GM23248 (cell line): ENCODE results near the gene KRT73. TPM values are rescaled to one million over a fixed set of nuclear protein-coding genes. Genes with fewer than 3 reads are reported as not detected.

ENCODE experiments used
- DNase-seq: peaks from one replicate; pipeline ENCODE4 v3.0.0-alpha.2; 2015
- H2AFZ ChIP-seq: fragments of 200-600 bp; sonication (generic); 2 replicates; pipeline ENCODE4 v1.6.1; 2016; ENCODE audit warnings: antibody characterized with exemption
- H3F3A ChIP-seq: fragments of 200-600 bp; sonication (generic); 2 replicates; pipeline ENCODE4 v1.6.1; 2016; ENCODE audit warnings: mild to moderate bottlenecking, antibody characterized with exemption, mixed run types; ENCODE audit not compliant: insufficient read depth
- H3K27ac ChIP-seq: fragments of 200-600 bp; sonication (generic); 2 replicates; pipeline ENCODE4 v1.5.1; 2016; ENCODE audit warnings: mild to moderate bottlenecking
- H3K27me3 ChIP-seq: fragments of 200-600 bp; sonication (generic); replicated peaks from 2 replicates; pipeline ENCODE4 v1.6.1; 2016; ENCODE audit warnings: mild to moderate bottlenecking; ENCODE audit not compliant: insufficient read depth
- H3K36me3 ChIP-seq: fragments of 200-600 bp; sonication (generic); 2 replicates; pipeline ENCODE4 v1.6.1; 2016; ENCODE audit warnings: low read depth, mild to moderate bottlenecking
- H3K4me1 ChIP-seq: fragments of 200-600 bp; sonication (generic); 2 replicates; pipeline ENCODE4 v1.6.1; 2016; ENCODE audit warnings: mild to moderate bottlenecking; ENCODE audit not compliant: insufficient read depth
- H3K4me2 ChIP-seq: fragments of 200-600 bp; sonication (generic); one replicate; pipeline ENCODE4 v1.6.1; 2016; ENCODE audit warnings: mild to moderate bottlenecking; ENCODE audit not compliant: unreplicated experiment
- H3K4me3 ChIP-seq: fragments of 200-600 bp; sonication (generic); 2 replicates; pipeline ENCODE4 v1.5.1; 2016; ENCODE audit warnings: mild to moderate bottlenecking
- H3K79me2 ChIP-seq: fragments of 200-600 bp; sonication (generic); 2 replicates; pipeline ENCODE4 v1.6.1; 2016; ENCODE audit warnings: mild to moderate bottlenecking; ENCODE audit not compliant: insufficient read depth
- H3K9ac ChIP-seq: fragments of 200-600 bp; sonication (generic); 2 replicates; pipeline ENCODE4 v1.6.1; 2016; ENCODE audit warnings: mild to moderate bottlenecking
- H3K9me2 ChIP-seq: fragments of 200-600 bp; sonication (generic); 2 replicates; pipeline ENCODE4 v1.6.1; 2016; ENCODE audit warnings: mixed run types, mild to moderate bottlenecking, moderate library complexity; ENCODE audit not compliant: insufficient read depth
- H3K9me3 ChIP-seq: fragments of 200-600 bp; sonication (generic); one replicate; pipeline ENCODE4 v1.6.1; 2017; ENCODE audit warnings: low read depth
- H4K20me1 ChIP-seq: fragments of 200-600 bp; sonication (generic); 2 replicates; pipeline ENCODE4 v1.6.0; 2016; ENCODE audit not compliant: insufficient read depth
- EZH2 ChIP-seq: fragments of 200-600 bp; sonication (generic); IDR thresholded peaks from 2 replicates; pipeline ENCODE4 v1.6.1; 2018; ENCODE audit warnings: antibody characterized with exemption, mild to moderate bottlenecking; ENCODE audit not compliant: insufficient read depth, poor library complexity, severe bottlenecking
- EZH2phosphoT487 ChIP-seq: fragments of 200-600 bp; sonication (generic); IDR thresholded peaks from 2 replicates; pipeline ENCODE4 v1.6.1; 2018; ENCODE audit warnings: antibody characterized with exemption, moderate library complexity, mild to moderate bottlenecking, low read depth; ENCODE audit not compliant: insufficient read depth
- WGBS, 2 experiments: methylation state at CpG; one replicate each; pipeline ENCODE4 v1.1.6; 2015 to 2017; ENCODE audit warnings: low lambda C conversion rate in 2 of 2, low coverage in 1 of 2; ENCODE audit errors: missing lambda C conversion rate in 2 of 2; 5-methylcytosine and 5-hydroxymethylcytosine counted together
- in situ Hi-C: fragments of 300-500 bp; cut with MboI; formaldehyde crosslinking; loops from 2 replicates; pipeline ENCODE4 v1.15.0; 2020
- polyA plus RNA-seq: library from polyadenylated mRNA; unstranded; fragments of >200 nt; fragmentation: Nextera tagmentation; extraction: Ambion mirVana; gene quantifications from 2 replicates; pipeline ENCODE4 v1.2.1, GENCODE V29; 2016
- total RNA-seq: library from RNA; depleted of rRNA; stranded (reverse); fragments of >200 nt; shearing (Covaris generic); gene quantifications from 2 replicates; pipeline ENCODE4 v1.2.3, GENCODE V29; 2014

The KRT73 gene
- total and polyA plus RNA-seq, 2 experiments from 2014 or later, result not detected

DNA sequence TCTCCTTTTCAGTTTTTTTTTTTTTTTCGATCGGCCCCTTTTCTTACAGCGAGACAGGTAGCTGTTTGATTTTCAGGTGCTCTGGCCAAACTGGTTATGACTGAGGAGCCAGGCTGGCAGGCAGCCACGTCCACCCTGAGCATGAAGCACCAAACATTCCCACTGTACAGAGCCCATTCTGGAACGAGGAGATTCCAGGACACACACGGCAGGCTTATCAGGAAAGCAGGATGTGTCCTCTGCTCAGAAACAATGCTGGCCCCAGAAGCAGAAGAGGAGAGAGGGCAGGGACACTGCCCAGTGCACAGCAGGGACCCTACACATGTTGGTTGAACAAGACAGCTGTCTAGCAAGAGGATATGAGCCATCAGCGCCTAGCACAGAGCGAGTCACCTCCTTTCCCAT lies 37.4 kb upstream of the KRT73 start:
- 42 to 52% methylated on average over 8 of the region's 8 CpGs for WGBS, 2 experiments
- TF ChIP-seq EZH2phosphoT487 (no peak), EZH2 (no peak)
- Histone ChIP-seq H3K4me1 (no peaks in the 10 kb centered on the region), H3F3A (no peaks in the 10 kb centered on the region), H3K9ac (no peak overlapping the region), H3K27me3 (peaks cover 60% of the 10 kb centered on the region), H3K4me3 (no peak overlapping the region), H3K79me2 (no peaks in the 10 kb centered on the region), H3K36me3 (no peaks in the 10 kb centered on the region), H3K27ac (no peak overlapping the region), H3K4me2 (no peak overlapping the region), H2AFZ (no peak overlapping the region), H4K20me1 (no peaks in the 10 kb centered on the region), H3K9me3 (no peaks in the 10 kb centered on the region), H3K9me2 (no peaks in the 10 kb centered on the region)
- DNase-seq, result no peak
- in situ Hi-C loops, result no loop called here

DNA sequence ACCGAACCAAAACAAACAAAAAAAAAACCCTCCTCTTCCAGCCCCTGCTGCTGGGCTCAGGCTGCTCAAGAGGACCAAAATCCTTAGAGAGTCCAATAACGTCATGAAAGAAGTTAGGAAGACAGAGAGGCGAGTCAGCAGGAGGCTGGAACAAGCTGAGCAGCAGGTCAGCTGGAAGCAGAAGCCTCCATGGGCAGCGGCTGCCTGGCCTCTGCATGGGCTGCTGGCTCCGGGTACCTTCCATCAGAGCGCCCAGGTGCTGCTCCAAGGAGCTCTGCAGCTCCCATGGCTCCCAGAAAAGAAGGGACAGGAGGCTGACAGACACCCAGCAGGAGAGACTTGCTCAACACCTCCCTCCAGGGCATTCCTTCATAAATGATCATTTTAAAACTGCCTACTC lies 36.9 kb upstream of the KRT73 start:
- peaks cover 58% of the 10 kb centered on the region for H3K27me3 ChIP-seq

DNA sequence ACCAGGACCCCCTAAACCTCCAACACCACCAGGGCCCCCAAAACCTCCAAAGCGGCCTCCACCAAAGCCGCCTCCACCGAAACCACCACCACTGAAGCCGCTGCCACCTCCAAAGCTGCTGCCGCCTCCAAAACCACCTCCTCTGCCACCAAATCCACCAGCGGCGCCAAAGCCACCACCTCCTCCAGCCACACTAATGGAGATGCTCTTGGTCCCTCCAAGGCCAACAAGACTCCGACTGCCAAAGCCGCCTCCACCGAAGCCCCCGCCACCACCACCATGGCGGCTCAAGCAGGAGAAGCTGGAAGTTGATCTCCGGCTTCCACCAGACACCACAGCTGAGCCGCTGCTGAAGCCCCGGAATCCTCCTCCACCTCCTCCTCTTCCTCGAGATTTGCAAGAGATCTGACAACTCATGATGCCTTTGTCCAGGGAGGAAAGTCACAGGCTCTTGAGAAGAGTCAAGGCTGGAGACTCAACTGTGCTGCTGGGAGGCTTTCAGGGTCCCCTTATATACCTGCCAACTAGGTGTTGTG lies 33.4 kb upstream of the KRT73 start, which contains the start of gene KRT2:
TSS of gene KRT2 (minus strand) at position 486 of the 536 bp plus-strand sequence. CDS start at position 417, 69 bp downstream.
- H3K4me3 ChIP-seq, result no peak within 1 kb of the TSS; the same call in 1 of the 2 replicates
- H3K79me2 ChIP-seq, result no peaks in the 10 kb centered on the region
- H3F3A ChIP-seq, result no peaks in the 10 kb centered on the region
- no peak within 1 kb of the TSS for H3K4me2 ChIP-seq
- 76 to 83% methylated on average over 13 to 16 of the region's 16 CpGs for WGBS, 2 experiments
- in situ Hi-C loops, result no loop called here
- no peaks in the 10 kb centered on the region for H3K4me1 ChIP-seq
- TF ChIP-seq EZH2 (no peak), EZH2phosphoT487 (no peak)
- H3K9me2 ChIP-seq, result no peaks in the 10 kb centered on the region
- peaks cover 45% of the 10 kb centered on the region for H3K27me3 ChIP-seq
- no peaks in the 10 kb centered on the region for H4K20me1 ChIP-seq
- no peak within 1 kb of the TSS for H2AFZ ChIP-seq
- H3K36me3 ChIP-seq, result no peaks in the 10 kb centered on the region
- H3K27ac ChIP-seq, result no peak within 1 kb of the TSS
- no peaks in the 10 kb centered on the region for H3K9me3 ChIP-seq
- H3K9ac ChIP-seq, result no peak within 1 kb of the TSS
- no peak for DNase-seq

More for the DNA sequence above, 36.9 kb upstream of the KRT73 start:
- H4K20me1 ChIP-seq, result no peaks in the 10 kb centered on the region
- H3K4me3 ChIP-seq, result no peak overlapping the region
- H3K36me3 ChIP-seq, result no peaks in the 10 kb centered on the region
- H3K9me2 ChIP-seq, result no peaks in the 10 kb centered on the region
- TF ChIP-seq EZH2phosphoT487 (no peak), EZH2 (no peak)
- H3K4me2 ChIP-seq, result no peak overlapping the region
- H2AFZ ChIP-seq, result no peak overlapping the region
- DNase-seq, result no peak
- H3K9ac ChIP-seq, result no peak overlapping the region
- H3K9me3 ChIP-seq, result no peaks in the 10 kb centered on the region
- H3K27ac ChIP-seq, result no peak overlapping the region
- H3K79me2 ChIP-seq, result no peaks in the 10 kb centered on the region
- H3F3A ChIP-seq, result no peaks in the 10 kb centered on the region
- in situ Hi-C loops, result no loop called here
- H3K4me1 ChIP-seq, result no peaks in the 10 kb centered on the region
- 29% methylated on average over 6 of the region's 6 CpGs for WGBS, 2 experiments

DNA sequence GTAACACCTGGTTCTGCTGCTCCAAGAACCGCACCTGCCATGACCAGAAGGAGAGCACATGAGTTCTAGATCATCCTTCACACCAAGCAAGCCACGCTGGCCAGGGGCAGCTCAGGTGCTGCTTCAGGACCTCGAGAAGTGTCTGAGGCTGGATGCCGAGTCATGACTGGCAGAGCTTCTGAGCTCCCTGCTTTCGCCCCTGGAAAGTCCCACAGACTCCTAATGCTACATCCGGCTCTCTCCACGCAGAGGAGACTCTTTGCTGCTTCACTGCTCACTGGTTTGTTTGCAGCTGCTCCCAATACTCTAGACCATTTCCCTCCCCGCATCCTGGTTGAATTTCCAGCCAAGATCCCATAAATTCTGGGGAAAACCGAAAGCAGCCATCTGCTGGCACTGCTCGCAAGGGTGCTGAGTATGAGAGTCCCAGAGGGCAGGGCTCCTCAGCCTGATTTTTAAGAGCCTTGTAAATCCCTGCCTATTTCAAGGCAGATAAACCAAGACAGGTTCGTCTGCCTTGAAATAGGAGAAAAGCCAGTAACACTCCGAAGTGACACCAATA lies 32.2 kb upstream of the KRT73 start:
- no peaks in the 10 kb centered on the region for H3K36me3 ChIP-seq
- no peak overlapping the region for H3K27ac ChIP-seq
- H3F3A ChIP-seq, result no peaks in the 10 kb centered on the region
- no peaks in the 10 kb centered on the region for H3K9me2 ChIP-seq
- H3K79me2 ChIP-seq, result no peaks in the 10 kb centered on the region
- in situ Hi-C loops, result no loop called here
- 6 to 7% methylated on average over 12 of the region's 12 CpGs for WGBS, 2 experiments
- no peak overlapping the region for H2AFZ ChIP-seq
- no peak overlapping the region; the same call in 1 of the 2 replicates for H3K4me3 ChIP-seq
- no peak overlapping the region for H3K4me2 ChIP-seq
- H3K4me1 ChIP-seq, result no peaks in the 10 kb centered on the region
- no peak overlapping the region for H3K9ac ChIP-seq
- TF ChIP-seq EZH2phosphoT487 (no peak), EZH2 (no peak)
- peaks cover 53% of the 10 kb centered on the region for H3K27me3 ChIP-seq
- H4K20me1 ChIP-seq, result no peaks in the 10 kb centered on the region
- DNase-seq, result peak; percentile 24
- H3K9me3 ChIP-seq, result no peaks in the 10 kb centered on the region
